Measurements from ENCODE around the gene MEIKIN.

Gene MEIKIN

DNA sequence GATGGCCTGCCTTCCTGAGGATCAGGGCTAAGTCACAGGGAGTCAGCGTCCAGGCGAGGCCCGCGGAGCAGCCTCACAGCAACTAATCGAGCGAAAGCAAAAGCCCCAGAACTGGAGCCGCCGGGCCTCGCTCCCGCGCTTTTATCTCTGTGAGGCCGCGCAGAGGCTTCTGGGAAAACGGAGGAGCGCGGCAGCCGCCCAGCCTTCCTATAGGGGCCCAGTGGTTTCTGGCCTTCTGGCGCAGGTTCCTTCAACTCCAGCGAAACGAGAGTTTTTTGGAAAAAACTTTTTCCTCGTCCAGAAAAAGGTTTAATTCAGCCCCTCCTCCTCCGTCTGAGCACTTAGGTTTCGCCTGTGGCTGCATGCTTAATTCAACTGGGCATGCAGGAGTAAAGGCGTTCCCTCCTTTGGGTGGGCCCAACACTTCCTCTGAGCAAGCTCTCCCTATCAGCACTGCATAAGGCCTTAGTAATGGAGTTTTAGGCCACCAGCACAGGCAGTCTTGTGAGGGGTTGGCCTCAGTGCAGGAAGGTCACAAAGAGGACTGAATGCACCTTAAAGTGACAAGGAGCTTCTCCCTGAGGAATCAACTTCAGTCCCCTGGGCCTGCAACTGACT, at the start of gene MEIKIN:
MEIKIN (minus strand) TSS at position 113 of the 618 bp plus-strand sequence. CDS start 158 bp downstream, outside the sequence.
- H3K36me3 Mint-ChIP-seq (ENCODE audit: insufficient read depth), result peaks cover 1% of the 10 kb centered on the region
- ATAC-seq (replicated peaks; ENCODE audit: extremely low read depth, poor library complexity, severe bottlenecking) (no peak), DNase-seq (ENCODE audit: low spot score in 2 of 2) (no peak)
- H3K27me3 Mint-ChIP-seq, result no peaks in the 10 kb centered on the region
- H3K4me3 Mint-ChIP-seq, result no peak within 1 kb of the TSS
- H3K9me3 Mint-ChIP-seq, result no peaks in the 10 kb centered on the region
- H3K4me1 Mint-ChIP-seq, result no peaks in the 10 kb centered on the region
- H3K27ac Mint-ChIP-seq (ENCODE audit: low read depth), result no peak within 1 kb of the TSS

DNA sequence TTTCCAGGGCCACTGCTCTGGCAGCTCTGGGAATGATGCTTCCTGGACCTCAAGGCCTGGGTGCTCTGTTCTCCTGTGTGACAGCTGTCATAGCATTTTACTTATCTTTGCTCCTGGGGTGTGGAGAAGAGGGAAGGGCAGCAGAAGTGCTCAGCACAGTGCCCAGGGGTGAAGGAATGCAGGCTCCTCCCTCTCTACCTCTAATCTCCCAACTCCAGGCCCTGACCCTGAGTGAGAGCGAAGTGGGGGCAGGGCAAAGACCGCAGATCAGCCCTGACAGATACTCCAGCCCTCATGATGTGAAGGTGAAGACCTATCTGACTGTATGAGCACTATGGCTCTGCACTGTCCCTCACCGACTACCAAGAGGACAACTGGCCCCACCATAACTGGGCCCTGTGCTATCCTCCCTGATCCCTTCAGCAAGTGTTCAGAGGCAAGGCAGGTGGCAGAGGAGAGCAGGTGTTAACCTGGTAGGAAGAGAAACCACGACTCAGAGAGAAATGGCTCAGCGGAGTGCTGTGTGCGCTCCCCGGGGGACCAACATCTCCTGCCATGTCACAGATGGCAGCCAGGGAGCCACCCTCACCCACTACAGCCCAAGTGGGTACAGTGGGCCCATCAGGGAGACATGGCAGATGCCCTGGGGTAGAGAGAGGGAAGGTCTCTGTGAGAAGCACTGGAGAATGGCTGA, 49.2 kb upstream of the MEIKIN start:
- DNase-seq (ENCODE audit: low spot score in 2 of 2) (no peak), ATAC-seq (replicated peaks; ENCODE audit: extremely low read depth, poor library complexity, severe bottlenecking) (no peak)
- Mint-ChIP-seq H3K4me1 (peaks cover 17% of the 10 kb centered on the region), H3K4me3 (no peak overlapping the region), H3K36me3 (ENCODE audit: insufficient read depth) (peaks cover 2% of the 10 kb centered on the region), H3K9me3 (no peaks in the 10 kb centered on the region), H3K27ac (ENCODE audit: low read depth) (no peak overlapping the region), H3K27me3 (no peaks in the 10 kb centered on the region)

DNA sequence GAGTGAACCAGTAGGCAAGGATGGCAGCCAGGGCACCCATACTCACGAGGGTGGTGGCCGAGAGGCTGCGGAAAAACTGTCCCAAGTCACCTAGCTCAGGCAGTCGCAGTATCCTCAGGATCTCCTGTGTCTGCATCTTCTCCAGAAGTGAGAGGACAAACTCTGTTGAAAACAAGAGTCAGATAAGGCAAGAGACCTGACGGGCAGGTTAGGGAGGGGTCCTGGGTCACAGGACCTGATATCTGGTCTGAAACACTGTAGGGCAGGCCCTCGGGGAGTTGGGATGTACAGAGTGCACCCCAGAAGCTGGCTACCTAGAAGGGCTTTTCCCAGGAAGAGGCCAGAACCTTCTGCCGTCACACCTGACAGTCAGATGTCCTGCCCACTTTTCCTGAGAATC, 48.6 kb upstream of the MEIKIN start:
- Mint-ChIP-seq H3K36me3 (ENCODE audit: insufficient read depth) (peaks cover 2% of the 10 kb centered on the region), H3K4me1 (peaks cover 14% of the 10 kb centered on the region), H3K9me3 (no peaks in the 10 kb centered on the region), H3K27ac (ENCODE audit: low read depth) (no peak overlapping the region), H3K4me3 (no peak overlapping the region), H3K27me3 (no peaks in the 10 kb centered on the region)
- ATAC-seq (replicated peaks; ENCODE audit: extremely low read depth, poor library complexity, severe bottlenecking), result no peak
- no peak for DNase-seq (ENCODE audit: low spot score in 2 of 2)

DNA sequence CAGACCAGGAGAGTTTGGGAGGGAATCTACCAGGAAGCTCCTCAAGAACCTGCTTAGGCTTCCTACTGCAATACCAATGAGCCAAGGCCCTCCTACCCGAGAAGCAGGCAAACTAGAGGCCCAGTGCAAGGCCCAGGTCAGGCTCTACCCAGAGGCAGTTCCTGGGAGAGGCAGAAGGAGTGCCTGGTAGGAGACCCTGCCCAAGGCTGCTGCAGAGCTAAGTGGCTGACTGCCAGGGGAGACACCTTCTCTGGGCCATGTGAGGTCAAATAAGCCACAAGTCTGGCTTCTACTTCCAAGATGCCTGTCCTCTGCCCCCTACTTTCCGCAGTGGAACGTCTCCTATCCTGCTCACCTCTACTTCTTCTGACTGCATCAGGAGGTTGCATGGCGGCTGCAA, 48.2 kb upstream of the MEIKIN start:
- H3K4me3 Mint-ChIP-seq, result no peak overlapping the region
- H3K36me3 Mint-ChIP-seq (ENCODE audit: insufficient read depth), result peaks cover 2% of the 10 kb centered on the region
- peaks cover 10% of the 10 kb centered on the region for H3K4me1 Mint-ChIP-seq
- no peak for DNase-seq (ENCODE audit: low spot score in 2 of 2)
- no peak overlapping the region for H3K27ac Mint-ChIP-seq (ENCODE audit: low read depth)
- no peaks in the 10 kb centered on the region for H3K9me3 Mint-ChIP-seq
- H3K27me3 Mint-ChIP-seq, result no peaks in the 10 kb centered on the region
- no peak for ATAC-seq (replicated peaks; ENCODE audit: extremely low read depth, poor library complexity, severe bottlenecking)

- H3K27ac Mint-ChIP-seq (ENCODE audit: low read depth), result no peak overlapping the region
- no peak overlapping the region for H3K4me3 Mint-ChIP-seq
- ATAC-seq (replicated peaks; ENCODE audit: extremely low read depth, poor library complexity, severe bottlenecking) (no peak), DNase-seq (ENCODE audit: low spot score in 2 of 2) (no peak)
- H3K36me3 Mint-ChIP-seq (ENCODE audit: insufficient read depth), result peaks cover 2% of the 10 kb centered on the region
- H3K27me3 Mint-ChIP-seq, result no peaks in the 10 kb centered on the region
- H3K9me3 Mint-ChIP-seq, result no peaks in the 10 kb centered on the region
- peaks cover 6% of the 10 kb centered on the region for H3K4me1 Mint-ChIP-seq
Observed at GRCh38 chr5:131992370-131992769, 46.9 kb upstream of the MEIKIN start.

GRCh38 chr5:131991593-131992324, 46.3 kb upstream of the MEIKIN start:
- H3K9me3 Mint-ChIP-seq, result no peaks in the 10 kb centered on the region
- peaks cover 2% of the 10 kb centered on the region for H3K36me3 Mint-ChIP-seq (ENCODE audit: insufficient read depth)
- no peak for ATAC-seq (replicated peaks; ENCODE audit: extremely low read depth, poor library complexity, severe bottlenecking)
- DNase-seq (ENCODE audit: low spot score in 2 of 2), result no peak
- peaks cover 7% of the 10 kb centered on the region for H3K4me1 Mint-ChIP-seq
- H3K27me3 Mint-ChIP-seq, result no peaks in the 10 kb centered on the region
- no peak overlapping the region for H3K4me3 Mint-ChIP-seq
- H3K27ac Mint-ChIP-seq (ENCODE audit: low read depth), result no peak overlapping the region

GRCh38 chr5:131990716-131991115, 45.3 kb upstream of the MEIKIN start:
- H3K4me3 Mint-ChIP-seq, result no peak overlapping the region
- DNase-seq (ENCODE audit: low spot score in 2 of 2) (no peak), ATAC-seq (replicated peaks; ENCODE audit: extremely low read depth, poor library complexity, severe bottlenecking) (no peak)
- H3K9me3 Mint-ChIP-seq, result no peaks in the 10 kb centered on the region
- H3K4me1 Mint-ChIP-seq, result peaks cover 11% of the 10 kb centered on the region
- H3K27ac Mint-ChIP-seq (ENCODE audit: low read depth), result no peak overlapping the region
- H3K27me3 Mint-ChIP-seq, result no peaks in the 10 kb centered on the region
- peaks cover 2% of the 10 kb centered on the region for H3K36me3 Mint-ChIP-seq (ENCODE audit: insufficient read depth)

- no peak overlapping the region for H3K4me3 Mint-ChIP-seq
- DNase-seq (ENCODE audit: low spot score in 2 of 2) (no peak), ATAC-seq (replicated peaks; ENCODE audit: extremely low read depth, poor library complexity, severe bottlenecking) (no peak)
- H3K9me3 Mint-ChIP-seq, result no peaks in the 10 kb centered on the region
- H3K36me3 Mint-ChIP-seq (ENCODE audit: insufficient read depth), result no peaks in the 10 kb centered on the region
- H3K27ac Mint-ChIP-seq (ENCODE audit: low read depth), result no peak overlapping the region
- H3K4me1 Mint-ChIP-seq, result peaks cover 12% of the 10 kb centered on the region
- no peaks in the 10 kb centered on the region for H3K27me3 Mint-ChIP-seq
Observed at GRCh38 chr5:131988601-131989000, 43.1 kb upstream of the MEIKIN start.

DNA sequence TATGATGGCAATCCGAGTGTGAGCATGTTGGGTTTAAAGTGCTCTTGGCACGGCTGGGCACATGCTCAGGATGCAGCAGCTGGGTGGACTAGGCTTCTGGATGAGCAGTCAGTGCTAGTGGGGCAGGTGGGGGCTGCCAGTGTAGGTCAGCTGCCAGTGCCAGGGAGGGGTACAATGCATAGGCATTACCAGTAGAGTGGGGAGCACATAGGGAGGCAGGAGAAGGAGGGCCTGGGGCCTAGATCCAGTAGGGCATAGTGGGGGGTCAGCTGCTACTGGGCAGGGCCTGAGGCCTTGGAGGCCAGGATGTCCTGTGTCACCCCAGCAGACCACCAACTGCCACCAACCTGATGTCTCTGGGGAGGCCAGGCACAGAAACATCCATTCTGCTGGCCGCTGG, 41.8 kb upstream of the MEIKIN start:
- Mint-ChIP-seq H3K27ac (ENCODE audit: low read depth) (peak overlapping the region; percentile 18), H3K9me3 (no peaks in the 10 kb centered on the region), H3K4me1 (peaks cover 22% of the 10 kb centered on the region), H3K4me3 (no peak overlapping the region), H3K36me3 (ENCODE audit: insufficient read depth) (no peaks in the 10 kb centered on the region), H3K27me3 (no peaks in the 10 kb centered on the region)
- DNase-seq (ENCODE audit: low spot score in 2 of 2) (no peak), ATAC-seq (replicated peaks; ENCODE audit: extremely low read depth, poor library complexity, severe bottlenecking) (no peak)

DNA sequence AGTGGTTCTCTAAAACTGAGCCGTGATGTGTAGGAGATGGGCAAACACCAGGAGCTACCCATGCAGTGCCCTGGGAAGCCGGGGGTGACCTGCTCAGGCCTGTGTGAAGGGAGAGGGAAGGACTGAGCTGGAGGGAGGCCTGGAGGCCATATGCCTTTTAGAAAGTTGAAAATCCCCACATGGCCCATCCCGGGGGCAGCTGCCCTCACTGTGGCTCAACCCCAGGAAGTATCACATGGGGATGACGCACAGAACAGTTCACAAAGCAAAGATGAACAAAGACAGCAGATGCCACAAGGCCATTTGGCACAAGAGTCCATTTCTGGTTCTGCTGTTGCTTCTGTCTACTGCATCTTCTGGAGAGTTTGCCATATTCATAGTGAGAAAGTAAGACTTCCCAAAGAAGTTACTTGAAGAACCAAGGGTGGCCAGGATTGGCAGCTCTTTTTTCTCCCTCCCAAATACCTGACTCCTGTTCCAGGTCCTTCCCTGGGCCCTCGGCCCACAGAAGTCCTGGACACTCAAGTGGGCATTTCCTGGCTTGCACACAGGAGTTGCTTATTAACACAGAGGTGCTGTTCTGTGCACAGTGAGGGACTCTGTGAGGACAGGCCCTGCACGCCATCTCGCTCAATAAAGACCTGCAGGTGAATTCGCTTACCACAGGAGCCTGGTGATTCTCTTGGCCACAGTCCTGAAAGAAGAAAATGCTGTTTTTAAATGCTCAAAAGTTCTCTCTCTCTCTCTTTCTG, 40.9 kb upstream of the MEIKIN start:
- H3K9me3 Mint-ChIP-seq, result no peaks in the 10 kb centered on the region
- no peak for DNase-seq (ENCODE audit: low spot score in 2 of 2)
- H3K4me1 Mint-ChIP-seq, result peaks cover 23% of the 10 kb centered on the region

GRCh38 chr5:131984956-131985665, 39.6 kb upstream of the MEIKIN start:
- no peaks in the 10 kb centered on the region for H3K9me3 Mint-ChIP-seq
- no peaks in the 10 kb centered on the region for H3K36me3 Mint-ChIP-seq (ENCODE audit: insufficient read depth)
- no peak overlapping the region for H3K4me3 Mint-ChIP-seq
- ATAC-seq (replicated peaks; ENCODE audit: extremely low read depth, poor library complexity, severe bottlenecking), result no peak
- DNase-seq (ENCODE audit: low spot score in 2 of 2), result no peak
- H3K27me3 Mint-ChIP-seq, result no peaks in the 10 kb centered on the region
- H3K4me1 Mint-ChIP-seq, result peaks cover 23% of the 10 kb centered on the region
- H3K27ac Mint-ChIP-seq (ENCODE audit: low read depth), result no peak overlapping the region

More for the DNA sequence above, 40.9 kb upstream of the MEIKIN start:
- ATAC-seq (replicated peaks; ENCODE audit: extremely low read depth, poor library complexity, severe bottlenecking), result no peak
- Mint-ChIP-seq H3K27me3 (no peaks in the 10 kb centered on the region), H3K4me3 (no peak overlapping the region), H3K36me3 (ENCODE audit: insufficient read depth) (no peaks in the 10 kb centered on the region), H3K27ac (ENCODE audit: low read depth) (peak overlapping the region; percentile 18)

- no peak overlapping the region for H3K4me3 Mint-ChIP-seq
- H3K36me3 Mint-ChIP-seq (ENCODE audit: insufficient read depth), result no peaks in the 10 kb centered on the region
Observed at GRCh38 chr5:131983244-131983771, 37.8 kb upstream of the MEIKIN start.

More at GRCh38 chr5:131983244-131983771, 37.8 kb upstream of the MEIKIN start:
- DNase-seq (ENCODE audit: low spot score in 2 of 2) (no peak), ATAC-seq (replicated peaks; ENCODE audit: extremely low read depth, poor library complexity, severe bottlenecking) (no peak)
- Mint-ChIP-seq H3K9me3 (no peaks in the 10 kb centered on the region), H3K4me1 (peaks cover 24% of the 10 kb centered on the region), H3K27me3 (no peaks in the 10 kb centered on the region), H3K27ac (ENCODE audit: low read depth) (no peak overlapping the region)
